ENCODE measurements around the gene KRT38. TPM values are rescaled to one million over a fixed set of nuclear protein-coding genes. Genes with fewer than 3 reads are reported as not detected.

The KRT38 gene
- total RNA-seq, 1 experiment from 2014 or later = not detected

DNA sequence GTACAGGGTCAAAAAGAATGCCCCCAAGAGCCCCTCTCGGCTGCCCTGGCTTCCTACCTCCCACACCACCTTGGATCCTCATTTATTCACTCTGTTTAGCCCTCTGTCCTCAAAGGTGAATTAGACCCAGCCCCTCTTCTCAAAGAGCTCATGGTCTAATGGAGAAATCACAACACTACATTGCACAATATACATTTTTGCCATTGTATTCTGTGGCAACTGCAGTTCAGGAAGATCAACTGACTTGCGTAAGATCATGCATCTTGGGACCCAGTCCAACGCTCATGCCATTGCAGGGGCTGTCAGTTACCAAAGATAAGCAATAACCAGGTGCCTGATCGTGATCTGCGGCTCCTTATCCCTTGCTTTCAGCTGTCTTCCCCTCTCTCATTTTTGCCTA lies 1.4 kb downstream of the KRT38 start:
- Histone ChIP-seq H3K9ac (ENCODE audit: extremely low read depth, insufficient read length, low read length) (no peak overlapping the region), H2BK12ac (ENCODE audit: insufficient read length, low read depth, low read length) (no peak overlapping the region), H3K79me1 (ENCODE audit: insufficient read depth, low read depth, low read length, poor library complexity, severe bottlenecking) (no peaks in the 10 kb centered on the region), H2BK5ac (ENCODE audit: insufficient read length, low read length) (no peak overlapping the region), H3K9me3 (ENCODE audit: control insufficient read depth, low read depth, low read length) (no peaks in the 10 kb centered on the region), H4K5ac (ENCODE audit: insufficient read length, low read depth, low read length) (no peak overlapping the region), H3K56ac (ENCODE audit: insufficient read length, low read depth, low read length) (no peak overlapping the region), H2AK5ac (ENCODE audit: insufficient read length, low read length) (no peak overlapping the region), H3K4ac (ENCODE audit: low read depth, low read length) (no peak overlapping the region), H3K4me1 (ENCODE audit: insufficient read depth, low read length) (no peaks in the 10 kb centered on the region), H2BK15ac (ENCODE audit: low read depth, low read length) (no peak overlapping the region), H3K27me3 (ENCODE audit: insufficient read depth, low read length) (no peaks in the 10 kb centered on the region), H3K79me2 (ENCODE audit: insufficient read depth, low read length) (no peaks in the 10 kb centered on the region), H2BK20ac (ENCODE audit: low read depth, low read length, poor library complexity, severe bottlenecking) (no peak overlapping the region), H2BK120ac (ENCODE audit: low read depth, low read length, poor library complexity, severe bottlenecking) (no peak overlapping the region), H2AFZ (ENCODE audit: low read length) (no peak overlapping the region), H3K23ac (ENCODE audit: insufficient read length, low read depth, low read length) (no peak overlapping the region), H3K18ac (ENCODE audit: insufficient read length, low read depth, low read length) (no peak overlapping the region), H4K20me1 (ENCODE audit: control insufficient read depth, insufficient read depth, insufficient read length) (no peaks in the 10 kb centered on the region), H3K27ac (ENCODE audit: insufficient read length, low read depth, low read length) (no peak overlapping the region), H4K8ac (replicated peaks; ENCODE audit: insufficient read length, low read depth, low read length) (no peak overlapping the region), H4K91ac (ENCODE audit: insufficient read length, low read depth, low read length) (no peak overlapping the region), H3T11ph (ENCODE audit: low read length) (no peak overlapping the region), H3K23me2 (ENCODE audit: insufficient read length, low read depth, low read length, poor library complexity, severe bottlenecking) (no peaks in the 10 kb centered on the region), H3K14ac (ENCODE audit: insufficient read depth, low read length) (no peak overlapping the region), H3K4me2 (ENCODE audit: insufficient read depth, insufficient read length, low read length) (no peak overlapping the region)
- Mint-ChIP-seq H3K4me1 (peaks cover 6% of the 10 kb centered on the region in 2 experiments), H3K4me3 (no peak overlapping the region), H3K9me3 (no peaks in the 10 kb centered on the region; a peak in 1 of 5 replicates), H3K27me3 (ENCODE audit: low read depth) (peaks cover 15% of the 10 kb centered on the region), H3K36me3 (ENCODE audit: insufficient read depth in 1 of 3, low read depth in 3 of 3) (no peaks in the 10 kb centered on the region; a peak in 1 of 7 replicates), H3K27ac (peak overlapping the region in 1 of 3 experiments; percentile 51; a peak in 1 of 7 replicates)
- no peak for TF ChIP-seq CTCF (conservative IDR thresholded peaks at IDR 0.05)
- WGBS (ENCODE audit: extremely low coverage, insufficient read length, low lambda C conversion rate) = no CpG with 5 or more reads among the region's 5 CpGs
- no peak for DNase-seq

All from H9 (cell line).